ENCODE results near the gene TOGARAM1. TPM values are rescaled to one million over a fixed set of nuclear protein-coding genes. Genes with fewer than 3 reads are reported as not detected.

TOGARAM1 gene
- total RNA-seq, 1 experiment from 2014 or later = 6.3 TPM

GRCh38 chr14:44942436-44942835 lies 19.6 kb upstream of the TOGARAM1 start:
- ATAC-seq (no peak), DNase-seq (no peak)
- Histone ChIP-seq H2AFZ (ENCODE audit: low read length) (no peak overlapping the region), H3K79me2 (ENCODE audit: low read length) (no peaks in the 10 kb centered on the region), H4K20me1 (ENCODE audit: low read length) (no peaks in the 10 kb centered on the region), H3K36me3 (ENCODE audit: low read depth, low read length) (peaks cover 20% of the 10 kb centered on the region; the same call in 1 of the 2 replicates), H3K4me3 (ENCODE audit: low read length) (no peak overlapping the region), H3K4me1 (ENCODE audit: insufficient read depth, low read length) (no peaks in the 10 kb centered on the region), H3K27ac (ENCODE audit: low read length) (no peak overlapping the region), H3F3A (ENCODE audit: low read length, unreplicated experiment) (no peaks in the 10 kb centered on the region), H3K27me3 (ENCODE audit: low read length) (no peaks in the 10 kb centered on the region), H3K4me2 (ENCODE audit: low read length) (no peak overlapping the region), H3K9me3 (ENCODE audit: low read length) (no peaks in the 10 kb centered on the region), H3K9ac (ENCODE audit: low read length) (no peak overlapping the region), H3K9me2 (replicated peaks; ENCODE audit: low read length) (no peaks in the 10 kb centered on the region)
- ChIA-PET POLR2A (ENCODE audit: unreplicated experiment) (no interaction called here), CTCF (no interaction called here)
- no peak for TF ChIP-seq EZH2phosphoT487 (IDR thresholded peaks at IDR 0.05; ENCODE audit: borderline replicate concordance, low read length)
- TF ChIP-seq, protein P1, sequence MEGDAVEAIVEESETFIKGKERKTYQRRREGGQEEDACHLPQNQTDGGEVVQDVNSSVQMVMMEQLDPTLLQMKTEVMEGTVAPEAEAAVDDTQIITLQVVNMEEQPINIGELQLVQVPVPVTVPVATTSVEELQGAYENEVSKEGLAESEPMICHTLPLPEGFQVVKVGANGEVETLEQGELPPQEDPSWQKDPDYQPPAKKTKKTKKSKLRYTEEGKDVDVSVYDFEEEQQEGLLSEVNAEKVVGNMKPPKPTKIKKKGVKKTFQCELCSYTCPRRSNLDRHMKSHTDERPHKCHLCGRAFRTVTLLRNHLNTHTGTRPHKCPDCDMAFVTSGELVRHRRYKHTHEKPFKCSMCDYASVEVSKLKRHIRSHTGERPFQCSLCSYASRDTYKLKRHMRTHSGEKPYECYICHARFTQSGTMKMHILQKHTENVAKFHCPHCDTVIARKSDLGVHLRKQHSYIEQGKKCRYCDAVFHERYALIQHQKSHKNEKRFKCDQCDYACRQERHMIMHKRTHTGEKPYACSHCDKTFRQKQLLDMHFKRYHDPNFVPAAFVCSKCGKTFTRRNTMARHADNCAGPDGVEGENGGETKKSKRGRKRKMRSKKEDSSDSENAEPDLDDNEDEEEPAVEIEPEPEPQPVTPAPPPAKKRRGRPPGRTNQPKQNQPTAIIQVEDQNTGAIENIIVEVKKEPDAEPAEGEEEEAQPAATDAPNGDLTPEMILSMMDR (conservative IDR thresholded peaks at IDR 0.05; ENCODE audit: low read depth, low read length) = no peak
- TF ChIP-seq EZH2 (IDR thresholded peaks at IDR 0.05; ENCODE audit: low read length, unreplicated experiment) = no peak
- no TSS peak for BruUV-seq (replicated peaks)
- intact Hi-C loops (cut with micrococcal nuclease) = no loop called here

- CTCF ChIA-PET = no interaction called here
- H3K27ac ChIP-seq (ENCODE audit: low read length) = no peak overlapping the region
Observed at GRCh38 chr14:44944107-44944506, 17.9 kb upstream of the TOGARAM1 start.

DNA sequence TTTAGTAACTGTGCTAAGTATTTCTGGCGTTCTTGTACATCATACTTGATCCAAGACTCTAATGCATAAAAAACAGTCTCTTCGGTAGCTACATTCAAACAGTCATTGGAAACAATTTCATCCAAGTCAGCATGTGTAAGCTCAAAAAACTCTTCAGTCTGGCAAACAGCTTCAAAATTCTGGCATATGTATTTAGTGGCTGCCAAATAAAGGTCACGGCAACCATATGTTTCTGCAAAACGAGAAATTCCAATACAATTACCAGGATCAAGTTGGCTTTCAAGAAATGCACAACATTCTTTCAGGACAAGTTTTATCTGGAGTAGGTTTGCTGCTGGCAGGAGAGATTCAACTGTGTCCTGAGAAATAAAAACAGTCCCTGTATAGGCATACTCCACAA lies 16.7 kb upstream of the TOGARAM1 start:
- TF ChIP-seq, protein P1 (conservative IDR thresholded peaks at IDR 0.05; ENCODE audit: low read depth, low read length) = no peak
- no peak for TF ChIP-seq EZH2 (IDR thresholded peaks at IDR 0.05; ENCODE audit: low read length, unreplicated experiment)
- no peak for TF ChIP-seq EZH2phosphoT487 (IDR thresholded peaks at IDR 0.05; ENCODE audit: borderline replicate concordance, low read length)
- H3K9me3 ChIP-seq (ENCODE audit: low read length) = no peaks in the 10 kb centered on the region
- H3K27ac ChIP-seq (ENCODE audit: low read length) = no peak overlapping the region
- ChIA-PET POLR2A (ENCODE audit: unreplicated experiment) (no interaction called here), CTCF (no interaction called here)
- H2AFZ ChIP-seq (ENCODE audit: low read length) = no peak overlapping the region
- peaks cover 16% of the 10 kb centered on the region; the same call in 1 of the 2 replicates for H3K36me3 ChIP-seq (ENCODE audit: low read depth, low read length)
- ATAC-seq (no peak), DNase-seq (no peak)
- H3K4me2 ChIP-seq (ENCODE audit: low read length) = no peak overlapping the region
- no peaks in the 10 kb centered on the region for H3K79me2 ChIP-seq (ENCODE audit: low read length)
- H3K9ac ChIP-seq (ENCODE audit: low read length) = no peak overlapping the region
- H3K4me3 ChIP-seq (ENCODE audit: low read length) = no peak overlapping the region
- intact Hi-C loops (cut with micrococcal nuclease) = no loop called here
- no peaks in the 10 kb centered on the region for H3K4me1 ChIP-seq (ENCODE audit: insufficient read depth, low read length)
- no peaks in the 10 kb centered on the region for H4K20me1 ChIP-seq (ENCODE audit: low read length)
- no peaks in the 10 kb centered on the region for H3K27me3 ChIP-seq (ENCODE audit: low read length)
- no peaks in the 10 kb centered on the region for H3K9me2 ChIP-seq (replicated peaks; ENCODE audit: low read length)
- H3F3A ChIP-seq (ENCODE audit: low read length, unreplicated experiment) = no peaks in the 10 kb centered on the region
- BruUV-seq (replicated peaks) = no TSS peak

More at GRCh38 chr14:44944107-44944506, 17.9 kb upstream of the TOGARAM1 start:
- H4K20me1 ChIP-seq (ENCODE audit: low read length) = no peaks in the 10 kb centered on the region
- no peaks in the 10 kb centered on the region for H3K79me2 ChIP-seq (ENCODE audit: low read length)
- no peaks in the 10 kb centered on the region for H3K9me2 ChIP-seq (replicated peaks; ENCODE audit: low read length)
- ATAC-seq (no peak), DNase-seq (no peak)
- no peaks in the 10 kb centered on the region for H3K4me1 ChIP-seq (ENCODE audit: insufficient read depth, low read length)
- no peaks in the 10 kb centered on the region for H3K27me3 ChIP-seq (ENCODE audit: low read length)
- no TSS peak for BruUV-seq (replicated peaks)
- no peaks in the 10 kb centered on the region for H3K9me3 ChIP-seq (ENCODE audit: low read length)
- no peak overlapping the region for H3K9ac ChIP-seq (ENCODE audit: low read length)
- H3K36me3 ChIP-seq (ENCODE audit: low read depth, low read length) = peaks cover 16% of the 10 kb centered on the region; the same call in 1 of the 2 replicates
- H3F3A ChIP-seq (ENCODE audit: low read length, unreplicated experiment) = no peaks in the 10 kb centered on the region
- POLR2A ChIA-PET (ENCODE audit: unreplicated experiment) = no interaction called here
- TF ChIP-seq EZH2phosphoT487 (IDR thresholded peaks at IDR 0.05; ENCODE audit: borderline replicate concordance, low read length) = no peak
- TF ChIP-seq EZH2 (IDR thresholded peaks at IDR 0.05; ENCODE audit: low read length, unreplicated experiment) = no peak
- TF ChIP-seq, protein P1 (conservative IDR thresholded peaks at IDR 0.05; ENCODE audit: low read depth, low read length) = no peak
- intact Hi-C loops (cut with micrococcal nuclease) = no loop called here
- H2AFZ ChIP-seq (ENCODE audit: low read length) = no peak overlapping the region
- H3K4me2 ChIP-seq (ENCODE audit: low read length) = no peak overlapping the region
- no peak overlapping the region for H3K4me3 ChIP-seq (ENCODE audit: low read length)

Measured in PC-3 (cell line).